Measurements from ENCODE around the gene CNN3. TPM values are rescaled to one million over a fixed set of nuclear protein-coding genes. Genes with fewer than 3 reads are reported as not detected.

CNN3 gene
- total and polyA plus RNA-seq, 9 donors, result 294 to 507 (median 369) TPM

- Histone ChIP-seq H3K27ac (ENCODE audit: low read length) (no peak overlapping the region), H3K36me3 (ENCODE audit: control insufficient read depth, insufficient read depth, low read length) (peaks cover 45% of the 10 kb centered on the region), H3K9me3 (replicated peaks; ENCODE audit: control insufficient read depth, low read depth, low read length) (no peaks in the 10 kb centered on the region), H3K4me3 (ENCODE audit: low read length) (no peak overlapping the region), H3K4me1 (ENCODE audit: control insufficient read depth, insufficient read depth, low read length) (no peaks in the 10 kb centered on the region), H3K27me3 (ENCODE audit: control insufficient read depth, insufficient read depth, low read length) (no peaks in the 10 kb centered on the region)
- no peak for DNase-seq
- WGBS (ENCODE audit: insufficient coverage), result no CpG with 5 or more reads among the region's 1 CpG
Observed at GRCh38 chr1:94895518-94895917, 31.4 kb downstream of the CNN3 start.

GRCh38 chr1:94894630-94895029, 32.3 kb downstream of the CNN3 start:
- H3K4me3 ChIP-seq (ENCODE audit: low read length), result no peak overlapping the region
- no peak for DNase-seq
- WGBS (ENCODE audit: insufficient coverage), result no CpG with 5 or more reads among the region's 4 CpGs

GRCh38 chr1:94892604-94893254, 34.2 kb downstream of the CNN3 start:
- H3K4me1 ChIP-seq (ENCODE audit: control insufficient read depth, insufficient read depth, low read length), result peaks cover 9% of the 10 kb centered on the region
- H3K27me3 ChIP-seq (ENCODE audit: control insufficient read depth, insufficient read depth, low read length), result no peaks in the 10 kb centered on the region
- no peaks in the 10 kb centered on the region for H3K9me3 ChIP-seq (replicated peaks; ENCODE audit: control insufficient read depth, low read depth, low read length)
- peak overlapping the region; percentile 75 for H3K27ac ChIP-seq (ENCODE audit: low read length)
- H3K36me3 ChIP-seq (ENCODE audit: control insufficient read depth, insufficient read depth, low read length), result peaks cover 31% of the 10 kb centered on the region
- peak; percentile 77 for DNase-seq
- H3K4me3 ChIP-seq (ENCODE audit: low read length), result no peak overlapping the region
- no CpG with 5 or more reads among the region's 4 CpGs for WGBS (ENCODE audit: insufficient coverage)

More at GRCh38 chr1:94894630-94895029, 32.3 kb downstream of the CNN3 start:
- Histone ChIP-seq H3K27ac (ENCODE audit: low read length) (peak overlapping the region; percentile 29), H3K36me3 (ENCODE audit: control insufficient read depth, insufficient read depth, low read length) (peaks cover 42% of the 10 kb centered on the region), H3K4me1 (ENCODE audit: control insufficient read depth, insufficient read depth, low read length) (no peaks in the 10 kb centered on the region), H3K9me3 (replicated peaks; ENCODE audit: control insufficient read depth, low read depth, low read length) (no peaks in the 10 kb centered on the region), H3K27me3 (ENCODE audit: control insufficient read depth, insufficient read depth, low read length) (no peaks in the 10 kb centered on the region)

GRCh38 chr1:94888201-94888600, 38.7 kb downstream of the CNN3 start:
- WGBS (ENCODE audit: insufficient coverage), result 88% methylated on average over 1 of the region's 3 CpGs
- peak; percentile 38 for DNase-seq

GRCh38 chr1:94887603-94888171, 39.2 kb downstream of the CNN3 start:
- Histone ChIP-seq H3K9me3 (replicated peaks; ENCODE audit: control insufficient read depth, low read depth, low read length) (no peaks in the 10 kb centered on the region), H3K4me3 (ENCODE audit: low read length) (no peak overlapping the region), H3K27ac (ENCODE audit: low read length) (no peak overlapping the region), H3K4me1 (ENCODE audit: control insufficient read depth, insufficient read depth, low read length) (peaks cover 44% of the 10 kb centered on the region), H3K27me3 (ENCODE audit: control insufficient read depth, insufficient read depth, low read length) (no peaks in the 10 kb centered on the region), H3K36me3 (ENCODE audit: control insufficient read depth, insufficient read depth, low read length) (peaks cover 7% of the 10 kb centered on the region)
- WGBS (ENCODE audit: insufficient coverage), result 58% methylated on average over 3 of the region's 4 CpGs
- DNase-seq, result no peak

More at GRCh38 chr1:94888201-94888600, 38.7 kb downstream of the CNN3 start:
- Histone ChIP-seq H3K4me3 (ENCODE audit: low read length) (no peak overlapping the region), H3K9me3 (replicated peaks; ENCODE audit: control insufficient read depth, low read depth, low read length) (no peaks in the 10 kb centered on the region), H3K27me3 (ENCODE audit: control insufficient read depth, insufficient read depth, low read length) (no peaks in the 10 kb centered on the region), H3K27ac (ENCODE audit: low read length) (peak overlapping the region; percentile 7), H3K36me3 (ENCODE audit: control insufficient read depth, insufficient read depth, low read length) (peaks cover 7% of the 10 kb centered on the region), H3K4me1 (ENCODE audit: control insufficient read depth, insufficient read depth, low read length) (peaks cover 41% of the 10 kb centered on the region)

- no CpG with 5 or more reads among the region's 3 CpGs for WGBS (ENCODE audit: insufficient coverage)
- Histone ChIP-seq H3K4me3 (ENCODE audit: low read length) (no peak overlapping the region), H3K27me3 (ENCODE audit: control insufficient read depth, insufficient read depth, low read length) (no peaks in the 10 kb centered on the region)
Observed at GRCh38 chr1:94887106-94887505, 39.8 kb downstream of the CNN3 start.

GRCh38 chr1:94886361-94886760, 40.5 kb downstream of the CNN3 start:
- H3K4me3 ChIP-seq (ENCODE audit: low read length), result no peak overlapping the region
- no peak overlapping the region for H3K27ac ChIP-seq (ENCODE audit: low read length)
- no peak for DNase-seq
- peaks cover 4% of the 10 kb centered on the region for H3K36me3 ChIP-seq (ENCODE audit: control insufficient read depth, insufficient read depth, low read length)
- WGBS (ENCODE audit: insufficient coverage), result 67% methylated on average over 4 of the region's 5 CpGs
- H3K9me3 ChIP-seq (replicated peaks; ENCODE audit: control insufficient read depth, low read depth, low read length), result no peaks in the 10 kb centered on the region
- H3K4me1 ChIP-seq (ENCODE audit: control insufficient read depth, insufficient read depth, low read length), result peaks cover 44% of the 10 kb centered on the region
- no peaks in the 10 kb centered on the region for H3K27me3 ChIP-seq (ENCODE audit: control insufficient read depth, insufficient read depth, low read length)

More at GRCh38 chr1:94887106-94887505, 39.8 kb downstream of the CNN3 start:
- H3K36me3 ChIP-seq (ENCODE audit: control insufficient read depth, insufficient read depth, low read length), result peaks cover 4% of the 10 kb centered on the region
- peaks cover 44% of the 10 kb centered on the region for H3K4me1 ChIP-seq (ENCODE audit: control insufficient read depth, insufficient read depth, low read length)
- H3K27ac ChIP-seq (ENCODE audit: low read length), result no peak overlapping the region
- no peak for DNase-seq
- no peaks in the 10 kb centered on the region for H3K9me3 ChIP-seq (replicated peaks; ENCODE audit: control insufficient read depth, low read depth, low read length)

- H3K36me3 ChIP-seq (ENCODE audit: control insufficient read depth, insufficient read depth, low read length), result no peaks in the 10 kb centered on the region
- H3K4me3 ChIP-seq (ENCODE audit: low read length), result no peak overlapping the region
- peak overlapping the region; percentile 93 for H3K27ac ChIP-seq (ENCODE audit: low read length)
- peak; percentile 48 for DNase-seq
- no peaks in the 10 kb centered on the region for H3K27me3 ChIP-seq (ENCODE audit: control insufficient read depth, insufficient read depth, low read length)
- 0% methylated on average over 1 of the region's 6 CpGs for WGBS (ENCODE audit: insufficient coverage)
- peaks cover 44% of the 10 kb centered on the region for H3K4me1 ChIP-seq (ENCODE audit: control insufficient read depth, insufficient read depth, low read length)
- no peaks in the 10 kb centered on the region for H3K9me3 ChIP-seq (replicated peaks; ENCODE audit: control insufficient read depth, low read depth, low read length)
Observed at GRCh38 chr1:94884507-94884906, 42.4 kb downstream of the CNN3 start.

- no peaks in the 10 kb centered on the region for H3K9me3 ChIP-seq (replicated peaks; ENCODE audit: control insufficient read depth, low read depth, low read length)
- no peaks in the 10 kb centered on the region for H3K27me3 ChIP-seq (ENCODE audit: control insufficient read depth, insufficient read depth, low read length)
- H3K36me3 ChIP-seq (ENCODE audit: control insufficient read depth, insufficient read depth, low read length), result no peaks in the 10 kb centered on the region
- H3K27ac ChIP-seq (ENCODE audit: low read length), result peak overlapping the region; percentile 93
- H3K4me1 ChIP-seq (ENCODE audit: control insufficient read depth, insufficient read depth, low read length), result peaks cover 44% of the 10 kb centered on the region
- DNase-seq, result peak; percentile 93
- H3K4me3 ChIP-seq (ENCODE audit: low read length), result no peak overlapping the region
- 0% methylated on average over 5 of the region's 6 CpGs for WGBS (ENCODE audit: insufficient coverage)
Observed at GRCh38 chr1:94884106-94884505, 42.8 kb downstream of the CNN3 start.

GRCh38 chr1:94883691-94884090, 43.2 kb downstream of the CNN3 start:
- no CpG with 5 or more reads among the region's 4 CpGs for WGBS (ENCODE audit: insufficient coverage)
- Histone ChIP-seq H3K36me3 (ENCODE audit: control insufficient read depth, insufficient read depth, low read length) (no peaks in the 10 kb centered on the region), H3K9me3 (replicated peaks; ENCODE audit: control insufficient read depth, low read depth, low read length) (no peaks in the 10 kb centered on the region), H3K4me1 (ENCODE audit: control insufficient read depth, insufficient read depth, low read length) (peaks cover 41% of the 10 kb centered on the region), H3K27me3 (ENCODE audit: control insufficient read depth, insufficient read depth, low read length) (no peaks in the 10 kb centered on the region), H3K27ac (ENCODE audit: low read length) (peak overlapping the region; percentile 93), H3K4me3 (ENCODE audit: low read length) (no peak overlapping the region)
- peak; percentile 87 for DNase-seq
